ENCODE measurements around the gene RIMS4.

The RIMS4 gene

GRCh38 chr20:44737116-44737515 is 73.2 kb downstream of the RIMS4 start:
- no peak for DNase-seq

GRCh38 chr20:44736170-44737021 is 74.0 kb downstream of the RIMS4 start:
- no peak for DNase-seq

- DNase-seq, result no peak
Measured at GRCh38 chr20:44735816-44736169, 74.6 kb downstream of the RIMS4 start.

DNA sequence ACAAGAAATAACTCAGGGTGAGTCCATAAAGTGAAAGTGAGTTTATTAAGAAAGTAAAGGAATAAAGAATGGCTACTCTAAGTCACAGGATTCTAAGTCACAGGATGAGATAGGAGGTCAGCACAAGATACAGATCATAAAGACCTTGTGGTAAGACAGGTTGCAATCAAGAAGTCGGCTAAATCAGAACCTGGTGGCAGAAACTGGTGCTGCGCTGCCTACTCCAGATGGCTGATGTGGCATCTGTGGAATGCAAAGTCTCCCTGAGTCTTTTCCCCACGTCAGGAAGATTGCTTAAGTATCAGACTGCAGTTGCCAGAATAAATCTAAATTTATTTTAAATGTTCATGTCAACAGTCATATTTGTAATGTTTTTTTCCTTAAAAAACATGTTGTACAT is 75.4 kb downstream of the RIMS4 start:
- no peak for DNase-seq

- peak; percentile 34 for DNase-seq
Measured at GRCh38 chr20:44733341-44734069, 76.8 kb downstream of the RIMS4 start.

GRCh38 chr20:44732327-44732726 is 78.0 kb downstream of the RIMS4 start:
- no peak for DNase-seq

DNA sequence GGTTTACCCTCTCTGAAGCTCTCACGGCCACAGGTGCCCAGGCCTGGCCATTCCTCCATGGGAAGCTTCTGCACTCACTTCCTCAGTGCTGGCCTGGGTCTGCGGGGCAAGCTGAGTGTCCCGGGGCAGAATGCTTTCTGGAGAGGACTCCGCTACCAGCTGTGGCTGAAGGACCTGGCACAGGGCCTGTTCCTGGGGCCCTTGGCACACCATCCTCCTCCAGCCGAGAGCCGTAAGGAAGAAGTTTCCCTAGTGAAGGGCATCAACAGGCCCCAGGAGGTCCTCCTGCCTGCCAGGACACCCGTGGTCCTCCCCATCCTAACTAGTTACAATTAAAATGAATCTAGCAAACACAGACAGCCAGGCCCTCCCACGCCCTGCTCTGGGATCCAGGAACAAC is 78.7 kb downstream of the RIMS4 start:
- no peak for DNase-seq

- DNase-seq, result no peak
Measured at GRCh38 chr20:44730441-44730840, 79.9 kb downstream of the RIMS4 start.

DNA sequence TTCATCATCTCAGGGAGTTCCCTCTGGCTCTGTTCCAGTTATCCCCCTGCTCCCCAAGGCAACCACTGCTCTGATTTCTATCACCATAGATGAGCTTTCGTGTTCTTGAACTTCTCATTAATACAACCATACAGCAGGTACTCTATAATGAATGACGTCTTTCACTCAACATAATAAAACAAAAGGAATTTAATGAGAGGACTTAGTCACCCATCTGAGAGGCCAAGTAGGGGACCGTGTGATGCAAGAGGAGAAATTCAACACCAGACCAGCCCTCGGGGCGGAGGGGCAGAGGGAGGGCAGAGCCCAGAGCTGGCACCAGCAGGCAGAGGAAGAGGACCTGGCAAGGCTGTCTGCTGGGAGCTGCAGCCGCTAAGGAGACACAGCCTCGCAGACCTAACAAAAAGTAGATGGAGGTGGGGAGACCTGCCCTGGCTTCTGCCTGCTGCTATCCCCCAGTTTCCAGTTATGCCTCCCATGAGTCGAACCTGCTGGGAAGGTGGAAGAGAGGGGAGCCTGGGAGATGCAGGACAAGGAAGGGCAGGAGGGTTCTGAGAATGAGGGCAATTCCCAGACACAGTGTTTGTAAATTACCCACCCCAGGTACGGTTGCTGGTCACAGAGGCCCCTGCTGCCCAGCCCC is 81.4 kb downstream of the RIMS4 start:
- no peak for DNase-seq

DNA sequence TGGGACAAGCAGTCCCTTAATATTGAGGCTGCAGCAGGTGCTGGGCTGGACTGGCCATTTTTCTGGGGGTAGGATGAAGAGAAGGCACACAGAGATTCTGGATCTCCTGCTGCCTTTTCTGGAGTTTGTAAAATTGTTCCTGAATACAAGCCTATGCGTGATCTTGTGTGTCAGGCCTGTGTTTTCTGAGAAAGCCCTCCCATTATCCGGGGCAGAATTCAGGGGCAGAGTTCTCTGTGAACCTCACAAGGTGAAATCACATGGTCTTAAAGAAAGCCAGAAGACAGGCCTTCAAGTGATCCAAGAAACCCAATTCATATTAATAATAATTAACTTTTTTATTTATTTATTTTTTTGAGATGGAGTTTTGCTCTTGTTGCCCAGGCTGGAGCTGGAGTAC is 82.7 kb downstream of the RIMS4 start:
- DNase-seq, result no peak

DNA sequence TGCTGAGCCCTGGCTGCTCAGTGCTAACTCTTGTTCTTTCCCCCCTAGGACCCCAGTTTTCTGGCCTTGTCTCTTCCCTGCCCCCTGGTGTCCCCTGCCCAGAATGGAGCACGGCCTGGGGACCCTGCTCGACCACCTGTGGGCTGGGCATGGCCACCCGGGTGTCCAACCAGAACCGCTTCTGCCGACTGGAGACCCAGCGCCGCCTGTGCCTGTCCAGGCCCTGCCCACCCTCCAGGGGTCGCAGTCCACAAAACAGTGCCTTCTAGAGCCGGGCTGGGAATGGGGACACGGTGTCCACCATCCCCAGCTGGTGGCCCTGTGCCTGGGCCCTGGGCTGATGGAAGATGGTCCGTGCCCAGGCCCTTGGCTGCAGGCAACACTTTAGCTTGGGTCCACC is 83.3 kb downstream of the RIMS4 start:
- DNase-seq, result no peak

- no peak for DNase-seq
Measured at GRCh38 chr20:44725837-44726236, 84.5 kb downstream of the RIMS4 start.

GRCh38 chr20:44724423-44725091 is 85.8 kb downstream of the RIMS4 start:
- no peak for DNase-seq

DNA sequence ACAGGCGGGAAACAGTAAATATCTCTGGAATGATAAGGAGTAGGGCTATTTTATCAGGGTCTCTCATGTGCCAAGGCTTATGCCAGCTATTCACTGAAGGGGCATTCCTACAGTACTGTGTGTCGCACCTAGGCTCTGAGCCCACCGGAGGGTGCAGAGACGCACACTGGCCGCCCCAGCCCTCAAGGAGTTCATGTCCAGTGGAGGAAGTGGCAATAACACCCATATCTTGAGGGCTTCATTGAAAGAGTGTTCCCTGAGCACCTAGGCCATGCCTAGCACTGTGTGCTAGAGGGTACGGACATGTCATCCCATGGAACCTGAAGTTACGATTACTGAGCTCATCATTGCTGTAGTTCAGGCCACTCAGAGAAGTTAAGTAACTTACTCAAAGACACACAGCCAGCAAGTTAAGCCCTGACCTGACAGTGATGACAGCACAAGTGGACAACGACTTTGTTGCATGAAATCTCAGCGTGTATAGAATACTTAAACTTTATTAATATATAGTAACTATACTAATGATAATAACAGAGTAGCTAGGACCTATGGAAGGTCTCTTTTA is 86.5 kb downstream of the RIMS4 start:
- no peak for DNase-seq

GRCh38 chr20:44723391-44723790 is 87.0 kb downstream of the RIMS4 start:
- no peak for DNase-seq

DNA sequence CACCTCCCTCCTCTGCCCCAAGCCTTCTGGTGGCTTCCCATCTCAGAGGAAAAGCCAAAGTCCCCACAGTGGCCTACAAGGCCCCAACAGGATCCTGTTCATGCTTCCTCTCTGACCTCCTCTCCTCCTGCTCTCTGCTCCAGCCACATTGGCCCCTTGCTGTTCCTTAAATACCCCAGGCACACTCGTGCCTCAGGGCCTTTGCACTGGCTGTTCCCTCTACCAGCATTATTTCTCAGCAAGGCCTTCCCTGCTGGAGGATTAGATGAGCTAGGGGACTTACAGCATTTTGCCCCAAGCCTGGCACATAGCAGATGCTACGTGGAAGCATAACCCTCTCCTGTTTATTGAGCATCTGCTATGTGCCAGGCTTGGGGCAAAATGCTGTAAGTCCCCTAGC is 87.4 kb downstream of the RIMS4 start:
- DNase-seq, result no peak

DNA sequence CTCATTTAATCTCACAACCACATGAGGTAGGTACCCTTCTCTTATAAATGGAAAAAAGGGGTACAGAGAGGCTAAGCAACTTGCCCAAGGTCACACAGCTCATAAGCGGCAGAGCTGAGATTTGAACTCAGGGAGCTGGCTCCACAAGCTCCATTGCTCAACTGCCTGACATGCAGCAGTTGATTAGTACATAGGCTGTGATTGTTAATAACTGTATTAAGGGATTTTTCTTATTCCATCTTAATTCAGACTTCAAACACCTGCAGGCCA is 88.6 kb downstream of the RIMS4 start:
- no peak for DNase-seq

GRCh38 chr20:44720997-44721784 is 89.2 kb downstream of the RIMS4 start:
- DNase-seq, result no peak

- no peak for DNase-seq
Measured at GRCh38 chr20:44720621-44720996, 89.7 kb downstream of the RIMS4 start.

DNA sequence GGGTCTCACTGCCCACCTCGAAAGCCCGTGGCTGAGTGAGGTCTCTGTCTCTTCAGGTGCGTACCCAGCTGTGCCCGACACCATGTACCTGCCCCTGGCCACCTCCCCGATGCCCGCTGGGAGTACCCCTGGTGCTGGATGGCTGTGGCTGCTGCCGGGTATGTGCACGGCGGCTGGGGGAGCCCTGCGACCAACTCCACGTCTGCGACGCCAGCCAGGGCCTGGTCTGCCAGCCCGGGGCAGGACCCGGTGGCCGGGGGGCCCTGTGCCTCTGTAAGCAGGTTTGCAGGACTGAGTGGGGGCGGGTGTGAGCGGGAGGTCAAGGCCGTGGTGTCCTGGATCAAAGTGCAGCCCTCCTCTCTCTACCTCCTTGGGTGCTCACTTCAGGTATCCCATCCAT is 90.5 kb downstream of the RIMS4 start:
- no peak for DNase-seq

- DNase-seq, result no peak
Measured at GRCh38 chr20:44717986-44718385, 92.4 kb downstream of the RIMS4 start.

DNA sequence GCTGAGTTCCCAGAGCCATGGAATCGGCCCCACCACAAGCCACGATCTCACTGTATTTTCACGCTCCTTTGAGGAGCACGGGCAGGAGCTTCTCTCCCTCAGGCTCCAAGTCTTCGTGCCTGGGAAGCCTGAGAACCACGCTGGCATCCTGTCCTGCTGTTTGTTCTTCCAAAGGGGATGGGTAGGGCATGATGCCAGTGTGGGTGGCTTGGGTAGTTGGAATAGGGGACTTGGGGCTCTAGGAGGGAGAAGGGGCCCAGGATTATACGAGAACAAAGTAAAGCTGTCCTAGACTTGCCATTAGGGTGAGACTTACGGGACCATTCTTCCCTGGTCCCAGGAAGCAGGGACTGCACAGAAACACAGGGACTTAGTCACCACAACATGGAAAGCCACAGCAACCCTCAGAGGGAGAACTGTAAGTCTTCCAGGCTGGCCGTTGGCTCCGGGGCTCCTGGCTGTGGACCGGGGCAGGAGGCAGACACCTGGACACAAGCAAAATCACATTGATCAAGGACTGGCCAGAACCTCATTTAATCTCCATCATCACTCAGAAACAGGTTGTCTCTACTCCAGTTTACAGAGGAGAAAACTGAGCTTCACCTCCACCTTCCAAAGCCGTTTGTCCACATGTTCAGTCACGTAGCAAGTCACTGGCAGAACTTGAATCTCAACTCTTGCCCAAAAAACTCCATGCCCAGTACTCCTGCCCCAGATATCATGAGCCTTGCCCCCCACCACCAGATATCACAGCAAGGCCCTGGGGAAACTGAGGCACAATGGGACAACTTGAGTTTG is 93.8 kb downstream of the RIMS4 start:
- DNase-seq, result no peak

Data from activated CD4-positive, alpha-beta T cell treated with anti-CD3 and anti-CD28 coated beads for 1 hour (primary cell).